SU-DHL-6 (cell line): Measurements from ENCODE around the gene C1QL3.

Experiments
- H2AFZ ChIP-seq: fragments of 200-600 bp; sonication (generic); 2 replicates; pipeline ENCODE4 v1.6.1; 2014; ENCODE audit warnings: low read depth, mild to moderate bottlenecking, moderate library complexity, mixed read lengths, antibody characterized with exemption, low read length; ENCODE audit not compliant: severe bottlenecking
- H3F3A ChIP-seq: fragments of 200-600 bp; shearing (Covaris generic); 2 replicates; pipeline ENCODE4 v1.6.0; 2016; ENCODE audit warnings: antibody characterized with exemption, mild to moderate bottlenecking; ENCODE audit not compliant: insufficient read depth
- H3K27ac ChIP-seq: fragments of 200-600 bp; sonication (generic); 2 replicates; pipeline ENCODE4 v1.5.1; 2016; ENCODE audit warnings: low read depth, mild to moderate bottlenecking, low read length, moderate library complexity, mixed read lengths
- H3K27me3 ChIP-seq: fragments of 200-600 bp; sonication (generic), shearing (Covaris generic); 2 replicates; pipeline ENCODE4 v1.6.0; 2014; ENCODE audit warnings: mild to moderate bottlenecking, low read length
- H3K36me3 ChIP-seq: fragments of 200-600 bp; sonication (generic); 2 replicates; pipeline ENCODE4 v1.6.1; 2014; ENCODE audit warnings: mild to moderate bottlenecking, low read length, mixed read lengths
- H3K4me2 ChIP-seq: fragments of 300-600, 200-600 bp; shearing (Covaris generic), sonication (generic); 2 replicates; pipeline ENCODE4 v1.6.0; 2014; ENCODE audit warnings: low read length, low read depth, mild to moderate bottlenecking; ENCODE audit not compliant: poor library complexity, severe bottlenecking
- H3K4me3 ChIP-seq: fragments of 200-600 bp; sonication (generic); 2 replicates; pipeline ENCODE4 v1.5.1; 2014; ENCODE audit warnings: antibody characterized with exemption, low read length, mild to moderate bottlenecking, mixed read lengths; ENCODE audit not compliant: insufficient read depth, poor library complexity, severe bottlenecking
- H3K79me2 ChIP-seq: fragments of 200-600 bp; sonication (generic); 2 replicates; pipeline ENCODE4 v1.6.1; 2014; ENCODE audit warnings: mild to moderate bottlenecking, low read length, moderate library complexity; ENCODE audit not compliant: insufficient read depth
- H3K9ac ChIP-seq: fragments of 200-600 bp; sonication (generic); 2 replicates; pipeline ENCODE4 v1.7.0; 2014; ENCODE audit warnings: mild to moderate bottlenecking, low read length
- H3K9me2 ChIP-seq: fragments of 200-600 bp; sonication (generic); replicated peaks from 2 replicates; pipeline ENCODE4 v1.6.1; 2014; ENCODE audit warnings: low read length; ENCODE audit not compliant: insufficient read depth
- H3K9me3 ChIP-seq: fragments of 200-600 bp; sonication (generic); 2 replicates; pipeline ENCODE4 v1.6.1; 2014; ENCODE audit warnings: low read length, mixed read lengths; ENCODE audit not compliant: insufficient read depth
- H4K20me1 ChIP-seq: fragments of 200-600 bp; sonication (generic); 2 replicates; pipeline ENCODE4 v1.6.1; 2014; ENCODE audit warnings: low read depth, mild to moderate bottlenecking, antibody characterized with exemption, low read length, moderate library complexity, mixed read lengths
- CTCF ChIP-seq: fragments of 200-600 bp; sonication (generic); IDR thresholded peaks from one replicate; pipeline ENCODE4 v1.5.1; 2017; ENCODE audit warnings: antibody characterized with exemption, mild to moderate bottlenecking, low read length, moderate library complexity; ENCODE audit not compliant: insufficient read depth, poor library complexity, severe bottlenecking
- EZH2phosphoT487 ChIP-seq: fragments of 200-600 bp; sonication (generic), shearing (Covaris generic); conservative IDR thresholded peaks from 2 replicates; pipeline ENCODE4 v1.6.1; 2018; ENCODE audit warnings: mild to moderate bottlenecking, antibody characterized with exemption, low read length, moderate library complexity, mixed read lengths

The C1QL3 gene

GRCh38 chr10:16521311-16522016 is at the start of gene C1QL3:
Gene C1QL3, minus strand, starts transcription at chr10:16521879. Its CDS starts 814 bp downstream, at chr10:16521065.
- Histone ChIP-seq H2AFZ (peak within 1 kb of the TSS; percentile 4), H3K4me3 (peak within 1 kb of the TSS; percentile 40), H3K36me3 (no peaks in the 10 kb centered on the region), H3K79me2 (no peaks in the 10 kb centered on the region), H3K9me2 (no peaks in the 10 kb centered on the region), H4K20me1 (no peaks in the 10 kb centered on the region), H3K27me3 (no peaks in the 10 kb centered on the region), H3F3A (0 out of 2 replicates have a peak, but pooled peaks cover 3% of the 10 kb centered on the region), H3K27ac (no peak within 1 kb of the TSS), H3K9ac (peak within 1 kb of the TSS; percentile 38), H3K9me3 (no peaks in the 10 kb centered on the region), H3K4me2 (peak within 1 kb of the TSS; percentile 42)
- TF ChIP-seq CTCF (no peak), EZH2phosphoT487 (no peak)

- Histone ChIP-seq H3K36me3 (no peaks in the 10 kb centered on the region), H3K9me3 (no peaks in the 10 kb centered on the region), H3K79me2 (no peaks in the 10 kb centered on the region), H3K4me3 (no peak overlapping the region), H3F3A (no peaks in the 10 kb centered on the region), H3K9me2 (no peaks in the 10 kb centered on the region), H3K9ac (no peak overlapping the region), H2AFZ (no peak overlapping the region), H3K4me2 (no peak overlapping the region), H3K27me3 (no peaks in the 10 kb centered on the region), H3K27ac (no peak overlapping the region), H4K20me1 (no peaks in the 10 kb centered on the region)
- no peak for TF ChIP-seq CTCF
- no peak for TF ChIP-seq EZH2phosphoT487
Observed at GRCh38 chr10:16570731-16571130, 49.1 kb upstream of the C1QL3 start.

- H3K9me2 ChIP-seq: no peaks in the 10 kb centered on the region
- no peaks in the 10 kb centered on the region for H3K9me3 ChIP-seq
- H3K27me3 ChIP-seq: no peaks in the 10 kb centered on the region
- H3K79me2 ChIP-seq: no peaks in the 10 kb centered on the region
- H3K36me3 ChIP-seq: no peaks in the 10 kb centered on the region
- H4K20me1 ChIP-seq: no peaks in the 10 kb centered on the region
- no peak overlapping the region for H3K4me3 ChIP-seq
- TF ChIP-seq CTCF (no peak), EZH2phosphoT487 (no peak)
- no peak overlapping the region for H3K4me2 ChIP-seq
- H3K9ac ChIP-seq: no peak overlapping the region
- no peak overlapping the region for H2AFZ ChIP-seq
- H3K27ac ChIP-seq: no peak overlapping the region
- H3F3A ChIP-seq: no peaks in the 10 kb centered on the region
Observed at GRCh38 chr10:16566202-16566805, 44.6 kb upstream of the C1QL3 start.
